Liver (tissue), 9 donors: ENCODE measurements around the gene BRF1. TPM values are rescaled to one million over a fixed set of nuclear protein-coding genes. Genes with fewer than 3 reads are reported as not detected.

Experiments
- DNase-seq: peaks from one replicate; pipeline ENCODE4 v3.0.0-alpha.2; 2017; ENCODE audit warnings: low spot score
- H3K27ac ChIP-seq, 2 donors: one replicate each; pipeline ENCODE4 v1.7.0; 2013; ENCODE audit warnings: inconsistent platforms in 2 of 2, low read length in 2 of 2, control low read depth in 1 of 2, low read depth in 1 of 2, mild to moderate bottlenecking in 1 of 2
- H3K27me3 ChIP-seq, 4 donors: one replicate each; pipeline versions ENCODE4 v1.6.1 to v1.7.0; 2013; ENCODE audit warnings: low read length in 3 of 4, inconsistent platforms in 1 of 4, mild to moderate bottlenecking in 1 of 4, moderate library complexity in 1 of 4; ENCODE audit not compliant: control insufficient read depth in 4 of 4, insufficient read depth in 4 of 4
- H3K36me3 ChIP-seq, 4 donors: one replicate each; pipeline versions ENCODE4 v1.6.1 to v1.7.0; 2013; ENCODE audit warnings: low read length in 3 of 4, mild to moderate bottlenecking in 3 of 4, low read depth in 1 of 4, moderate library complexity in 1 of 4; ENCODE audit not compliant: control insufficient read depth in 4 of 4, insufficient read depth in 3 of 4
- H3K4me1 ChIP-seq, 4 donors: one replicate each; pipeline versions ENCODE4 v1.6.1 to v1.7.0; 2013; ENCODE audit warnings: low read length in 3 of 4, mild to moderate bottlenecking in 3 of 4, moderate library complexity in 1 of 4; ENCODE audit not compliant: control insufficient read depth in 4 of 4, insufficient read depth in 4 of 4
- H3K4me3 ChIP-seq, 3 donors: one replicate each; pipeline versions ENCODE4 v1.6.1 to v1.7.0; 2013; ENCODE audit warnings: low read length in 3 of 3, control low read depth in 1 of 3, low read depth in 1 of 3, mild to moderate bottlenecking in 1 of 3
- H3K9ac ChIP-seq, 2 donors: one replicate each; pipeline ENCODE4 v1.7.0; 2013; ENCODE audit warnings: low read length in 2 of 2, mild to moderate bottlenecking in 2 of 2, moderate library complexity in 2 of 2, control low read depth in 1 of 2, low read depth in 1 of 2
- H3K9me3 ChIP-seq, 4 donors: one replicate each; pipeline versions ENCODE4 v1.6.1 to v1.7.0; 2013; ENCODE audit warnings: low read length in 3 of 4; ENCODE audit not compliant: control insufficient read depth in 4 of 4
- ATF3 ChIP-seq: IDR thresholded peaks from 2 replicates; pipeline ENCODE4 v1.6.1; 2016; ENCODE audit warnings: antibody characterized with exemption
- CTCF ChIP-seq: fragments of 150-350 bp; IDR thresholded peaks from 2 replicates; pipeline ENCODE4 v1.5.1; 2017; ENCODE audit warnings: improper control_type of control experiment, low read depth, low read length; ENCODE audit not compliant: missing input control
- FOXA1 ChIP-seq: IDR thresholded peaks from 2 replicates; pipeline ENCODE4 v1.6.1; 2016; ENCODE audit warnings: antibody characterized with exemption
- GABPA ChIP-seq, 2 donors: IDR thresholded peaks in 1 of 2; conservative IDR thresholded peaks in 1 of 2; 2 replicates each; pipeline ENCODE4 v1.6.1; 2016; ENCODE audit warnings: antibody characterized with exemption in 2 of 2, mild to moderate bottlenecking in 1 of 2, moderate library complexity in 1 of 2
- HNF4G ChIP-seq: IDR thresholded peaks from 2 replicates; pipeline ENCODE4 v1.6.1; 2016; ENCODE audit warnings: antibody characterized with exemption
- JUND ChIP-seq, 2 donors: IDR thresholded peaks; 2 replicates each; pipeline ENCODE4 v1.6.1; 2016; ENCODE audit warnings: antibody characterized with exemption in 2 of 2
- MAX ChIP-seq: IDR thresholded peaks from 2 replicates; pipeline ENCODE4 v1.6.1; 2016; ENCODE audit warnings: antibody characterized with exemption
- NR2F2 ChIP-seq: IDR thresholded peaks from 2 replicates; pipeline ENCODE4 v1.6.1; 2016; ENCODE audit warnings: antibody characterized with exemption
- RAD21 ChIP-seq, 2 donors: IDR thresholded peaks; 2 replicates each; pipeline ENCODE4 v1.6.1; 2016; ENCODE audit warnings: antibody characterized with exemption in 2 of 2, mild to moderate bottlenecking in 2 of 2
- RXRA ChIP-seq, 2 donors: IDR thresholded peaks; 2 replicates each; pipeline ENCODE4 v1.6.1; 2017 to 2018; ENCODE audit warnings: antibody characterized with exemption in 2 of 2, mild to moderate bottlenecking in 1 of 2
- SP1 ChIP-seq: IDR thresholded peaks from 2 replicates; pipeline ENCODE4 v1.6.1; 2018; ENCODE audit warnings: antibody characterized with exemption, mild to moderate bottlenecking
- TAF1 ChIP-seq: conservative IDR thresholded peaks from 2 replicates; pipeline ENCODE4 v1.6.1; 2016; ENCODE audit warnings: antibody characterized with exemption, mild to moderate bottlenecking
- YY1 ChIP-seq: IDR thresholded peaks from 2 replicates; pipeline ENCODE4 v1.6.1; 2016; ENCODE audit warnings: antibody characterized with exemption, mild to moderate bottlenecking
- ZBTB33 ChIP-seq: IDR thresholded peaks from 2 replicates; pipeline ENCODE4 v1.6.1; 2016; ENCODE audit warnings: antibody characterized with exemption
- WGBS: extraction: QIAGEN DNeasy Blood & Tissue Kit; methylation state at CpG from one replicate; pipeline ENCODE4 v1.1.7; 2013; 5-methylcytosine and 5-hydroxymethylcytosine counted together
- polyA plus RNA-seq, 2 donors: library from polyadenylated mRNA; stranded (reverse) in 1 of 2; unstranded in 1 of 2; fragments of 200-250 nt in 1 of 2; fragments of >200 nt in 1 of 2; fragmentation: Nextera tagmentation in 1 of 2; extraction: Ambion mirVana in 1 of 2; gene quantifications; one replicate each; pipeline versions ENCODE4 v1.2.1 to v1.2.3, GENCODE V29; 2013 to 2015
- total RNA-seq, 2 donors: library from RNA; depleted of rRNA; stranded (reverse); fragments of >200 nt; gene quantifications; one replicate each; pipeline ENCODE4 v1.2.3, GENCODE V29; 2014
- donor health status: healthy.
- donor health status: healthy.
- donor health status: healthy.
- donor health status: healthy.
- donor health status: healthy.

Gene BRF1
- total and polyA plus RNA-seq, 4 donors: 4.6 to 24.1 (median 10.6) TPM

- H3K27ac ChIP-seq: no peak overlapping the region
- no peaks in the 10 kb centered on the region for H3K27me3 ChIP-seq
- H3K9ac ChIP-seq: no peak overlapping the region
- H3K9me3 ChIP-seq: no peaks in the 10 kb centered on the region
- WGBS: 92% methylated on average over 18 of the region's 18 CpGs
- H3K36me3 ChIP-seq: peaks cover 9 to 13% (median 11%) of the 10 kb centered on the region in 4 donors
- no peak for TF ChIP-seq SP1
- TF ChIP-seq GABPA (IDR thresholded peaks at IDR 0.05 in 1 of 2, conservative IDR thresholded peaks at IDR 0.05 in 1 of 2): no peak
- no peak for TF ChIP-seq RAD21 (IDR thresholded peaks at IDR 0.05)
- no peak for TF ChIP-seq JUND (IDR thresholded peaks at IDR 0.05)
- TF ChIP-seq HNF4G: no peak
- no peak for TF ChIP-seq ZBTB33
- no peak for TF ChIP-seq ATF3
- TF ChIP-seq TAF1: no peak
- no peak for TF ChIP-seq FOXA1
- TF ChIP-seq MAX: no peak
- TF ChIP-seq YY1: no peak
- TF ChIP-seq RXRA (IDR thresholded peaks at IDR 0.05): no peak
- no peak for TF ChIP-seq NR2F2
- no peak for TF ChIP-seq CTCF
- DNase-seq: no peak
- no peaks in the 10 kb centered on the region for H3K4me1 ChIP-seq
- no peak overlapping the region for H3K4me3 ChIP-seq
These were observed 71.6 kb downstream of the BRF1 start for GRCh38 chr14:105229099-105229655.

- no peaks in the 10 kb centered on the region for H3K9me3 ChIP-seq
- H3K4me1 ChIP-seq: no peaks in the 10 kb centered on the region
- H3K9ac ChIP-seq: no peak overlapping the region
- no peak for DNase-seq
- no peak overlapping the region for H3K27ac ChIP-seq
- no peaks in the 10 kb centered on the region for H3K27me3 ChIP-seq
- TF ChIP-seq TAF1: no peak
- H3K4me3 ChIP-seq: no peak overlapping the region
- WGBS: 95% methylated on average over 17 of the region's 17 CpGs
- H3K36me3 ChIP-seq: peaks cover 9 to 13% (median 11%) of the 10 kb centered on the region in 4 donors
These were observed 72.2 kb downstream of the BRF1 start for GRCh38 chr14:105228562-105228961.

- 98% methylated on average over 14 of the region's 14 CpGs for WGBS
- Histone ChIP-seq H3K9ac (no peak overlapping the region), H3K4me3 (no peak overlapping the region)
These were observed 73.5 kb downstream of the BRF1 start for GRCh38 chr14:105227346-105227745.

More at GRCh38 chr14:105227346-105227745, 73.5 kb downstream of the BRF1 start:
- Histone ChIP-seq H3K27me3 (no peaks in the 10 kb centered on the region), H3K27ac (no peak overlapping the region), H3K36me3 (peaks cover 9 to 15% (median 11%) of the 10 kb centered on the region in 4 donors), H3K9me3 (no peaks in the 10 kb centered on the region), H3K4me1 (no peaks in the 10 kb centered on the region)
- TF ChIP-seq SP1: no peak
- no peak for TF ChIP-seq JUND (IDR thresholded peaks at IDR 0.05)
- no peak for TF ChIP-seq CTCF
- no peak for TF ChIP-seq YY1
- TF ChIP-seq RAD21 (IDR thresholded peaks at IDR 0.05): no peak
- no peak for TF ChIP-seq TAF1
- DNase-seq: no peak
